Measurements from ENCODE around the gene USP7.

DNA sequence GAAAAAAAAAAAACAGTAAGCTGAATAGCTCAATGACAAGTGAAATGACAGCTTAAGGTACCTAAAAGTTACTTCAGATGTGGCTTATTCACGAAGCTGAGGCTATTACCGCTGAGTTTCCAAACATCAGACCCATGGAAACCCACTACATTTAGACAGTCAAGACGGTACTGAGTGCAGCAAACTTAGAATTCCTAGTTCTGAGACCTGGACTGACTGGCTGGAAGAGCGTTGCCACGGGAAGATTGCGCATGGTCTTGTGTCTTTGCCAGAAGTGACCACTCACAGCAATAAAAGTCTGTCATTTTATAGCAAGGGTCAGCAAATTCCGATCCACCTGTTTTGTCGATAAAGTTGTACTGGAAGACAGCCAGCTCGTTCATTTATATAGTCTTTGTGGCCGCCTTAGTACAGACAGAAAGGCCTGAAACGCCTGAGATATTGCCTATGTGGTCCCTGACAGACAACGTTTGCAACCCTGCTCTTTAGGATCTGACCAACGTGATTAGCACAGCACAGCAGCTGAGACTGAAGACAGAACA lies 62.3 kb downstream of the USP7 start:
- no peak for TF ChIP-seq POLR2A (IDR thresholded peaks at IDR 0.05; ENCODE audit: low read length)
- TF ChIP-seq GATA1 (IDR thresholded peaks at IDR 0.05; ENCODE audit: low read depth, low read length): no peak

Data from erythroblast (primary cell).